Measurements from ENCODE around the gene GAS1. TPM values are rescaled to one million over a fixed set of nuclear protein-coding genes. Genes with fewer than 3 reads are reported as not detected.
A peak's percentile ranks its signal among the peaks of the same experiment; 100 is the strongest.

The GAS1 gene
- total RNA-seq, 1 donor from 2014 or later = 21.8 TPM

DNA sequence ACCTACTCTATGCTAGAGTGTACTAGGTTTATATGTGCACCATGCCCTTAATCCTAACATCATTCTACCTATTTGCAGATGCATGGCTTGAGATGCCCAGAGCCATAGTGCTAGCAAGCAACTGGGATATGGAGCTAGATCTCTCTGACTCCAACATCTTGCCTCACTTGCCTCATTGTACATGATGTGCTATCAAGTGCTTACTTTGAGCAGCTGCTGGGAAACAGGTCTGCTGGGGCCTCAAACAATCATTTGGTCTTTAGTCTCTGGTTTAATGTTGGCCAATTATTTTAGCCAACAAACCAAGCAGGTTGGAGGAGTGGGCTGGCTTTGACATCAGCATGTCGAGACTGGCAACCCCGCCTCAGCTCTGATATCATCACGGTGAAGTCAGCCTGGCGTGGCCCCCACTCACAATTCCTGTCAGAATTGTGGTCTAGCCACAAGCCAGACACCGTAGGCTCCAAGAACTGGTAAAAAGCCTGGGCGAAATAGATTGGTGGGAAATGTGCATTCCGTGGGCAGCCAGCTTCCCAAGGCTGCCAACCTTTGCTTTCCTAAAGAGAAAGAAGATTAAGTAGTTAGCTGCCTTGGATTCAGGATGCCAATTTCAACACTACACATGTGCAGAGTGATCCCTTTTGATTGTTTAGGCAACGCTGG is 21.1 kb upstream of the GAS1 start:
- no peak for ATAC-seq (ENCODE audit: poor library complexity)
- peak; percentile 40 for DNase-seq
- intact Hi-C loops (cut with DNase I) = no loop called here

DNA sequence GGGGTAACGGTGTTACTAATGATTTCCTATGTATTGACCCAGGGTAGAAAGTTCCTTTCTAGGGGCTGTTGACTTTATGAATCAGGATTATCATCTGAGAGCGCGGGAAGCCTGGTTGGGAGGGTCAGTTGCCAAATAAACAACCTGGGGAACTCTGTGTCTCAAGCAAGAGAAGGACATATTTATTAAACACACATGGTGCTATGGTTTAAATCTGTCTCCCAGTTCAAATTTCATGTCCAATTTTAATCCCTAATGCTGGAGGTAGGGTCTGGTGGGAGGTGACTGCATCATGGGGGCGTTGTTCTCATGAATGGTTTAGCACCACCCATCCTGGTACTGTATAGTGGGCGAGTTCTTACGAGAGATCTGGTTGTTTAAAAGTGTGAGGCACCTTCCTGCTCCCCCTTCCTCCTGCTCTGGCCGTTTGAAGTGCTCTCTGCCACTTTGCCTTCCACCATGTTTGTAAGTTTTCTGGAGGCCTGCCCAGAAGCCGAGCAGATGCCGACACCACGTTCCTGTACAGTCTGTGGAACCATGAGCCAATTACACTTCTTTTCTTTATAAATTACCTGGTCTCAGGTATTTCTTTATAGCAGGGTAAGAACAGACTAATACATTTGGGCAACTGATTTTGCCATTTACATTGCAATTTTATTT is 19.7 kb upstream of the GAS1 start:
- DNase-seq = no peak
- ATAC-seq (ENCODE audit: poor library complexity) = peak; percentile 72
- intact Hi-C loops (cut with DNase I) = no loop called here

DNA sequence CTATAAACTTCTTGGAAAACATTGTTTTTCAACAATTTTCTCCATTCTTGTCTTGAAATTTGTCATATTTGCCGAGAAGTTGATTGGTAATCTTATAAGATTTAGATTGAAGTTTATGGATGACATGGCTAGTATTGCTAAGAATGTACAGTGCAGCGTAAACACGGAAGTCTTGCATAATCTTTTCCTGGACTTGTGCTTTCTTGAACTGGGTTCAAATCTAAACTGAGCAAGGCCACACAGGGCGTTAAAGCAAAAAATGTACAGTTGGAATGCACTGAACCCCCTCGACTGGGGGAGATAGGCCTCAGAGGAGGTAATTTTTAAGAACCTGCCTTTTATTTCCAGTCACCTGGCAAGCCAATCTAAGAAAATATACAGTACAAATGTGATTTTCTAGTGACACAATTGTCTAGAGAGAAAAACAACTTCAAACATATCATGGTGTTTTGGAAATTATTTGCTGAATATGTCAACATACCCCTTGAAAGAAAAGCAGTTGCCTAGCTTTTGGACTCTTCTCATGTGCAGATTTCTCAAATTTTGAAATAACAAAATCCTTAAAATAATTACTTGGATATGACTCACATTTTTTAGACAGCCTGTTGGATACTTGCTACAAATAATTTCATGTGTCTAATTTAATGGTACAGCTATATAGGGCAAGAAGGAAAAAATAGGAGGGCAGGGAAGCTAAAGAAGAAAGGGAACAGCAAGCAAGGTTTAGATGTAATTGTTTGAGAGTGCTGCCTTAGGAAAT is 18.5 kb upstream of the GAS1 start:
- intact Hi-C loops (cut with DNase I) = no loop called here
- peak; percentile 61 for ATAC-seq (ENCODE audit: poor library complexity)
- DNase-seq = no peak

DNA sequence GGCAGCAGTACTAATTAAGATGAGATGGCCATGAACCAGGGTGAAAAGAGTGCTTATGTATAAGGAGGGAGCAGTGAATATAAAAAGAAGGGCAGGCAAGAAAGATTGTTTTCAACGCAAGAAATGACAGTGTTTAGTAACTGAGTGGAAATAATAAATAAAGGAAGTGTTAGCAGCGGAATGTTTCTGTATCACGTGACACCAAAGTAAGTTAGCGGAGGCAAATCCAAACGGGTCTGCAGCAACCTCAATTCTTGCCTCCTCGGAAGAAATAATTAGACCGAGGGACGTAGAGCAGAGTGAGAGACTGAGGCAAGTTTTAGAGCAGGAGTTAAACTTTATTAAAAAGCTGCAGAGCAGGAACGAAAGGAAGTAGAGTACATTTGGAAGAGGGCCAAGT is 15.4 kb upstream of the GAS1 start:
- DNase-seq (no peak), ATAC-seq (ENCODE audit: poor library complexity) (no peak)
- intact Hi-C loops (cut with DNase I) = no loop called here

DNA sequence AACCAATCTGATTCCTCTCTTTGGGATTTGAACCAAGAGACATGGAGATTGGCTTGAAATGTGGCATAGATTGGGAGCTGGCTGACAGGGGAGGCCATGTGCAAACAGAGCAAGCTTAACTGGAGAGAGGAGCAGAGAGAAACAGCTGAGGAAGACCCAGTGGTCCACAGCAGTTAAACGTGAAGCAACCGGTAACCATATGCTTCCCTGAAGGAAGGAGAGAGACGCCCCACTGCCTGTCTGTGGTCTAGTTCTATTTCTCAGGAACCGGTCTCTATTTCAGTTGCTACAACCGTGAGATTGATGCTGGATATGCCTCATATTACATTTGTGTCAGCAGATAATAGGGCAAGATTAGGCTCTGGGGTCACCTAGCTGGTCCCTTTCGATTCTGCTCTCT is 13.6 kb upstream of the GAS1 start:
- DNase-seq (no peak), ATAC-seq (ENCODE audit: poor library complexity) (no peak)
- intact Hi-C loops (cut with DNase I) = no loop called here

DNA sequence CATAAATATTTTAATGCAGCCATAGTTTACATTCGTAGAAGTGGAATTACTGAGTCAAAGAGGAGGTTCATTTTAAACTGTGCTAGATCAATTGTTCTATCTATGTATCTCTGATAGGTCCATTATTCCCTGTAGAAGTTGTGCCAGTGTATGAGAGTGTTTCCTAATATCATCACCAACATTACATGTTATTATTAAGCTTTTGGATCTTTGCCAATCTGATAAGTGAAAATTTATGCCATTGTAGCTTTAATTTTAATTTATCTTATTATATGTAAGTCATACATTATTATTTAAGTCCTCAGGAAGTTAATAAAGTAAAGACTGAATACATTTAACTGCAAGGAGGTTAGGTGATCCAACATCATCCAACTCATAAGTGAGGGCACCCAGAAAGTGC is 10.9 kb upstream of the GAS1 start:
- intact Hi-C loops (cut with DNase I) = loop anchor here (10.0 kb wide), 1 partner anchor 67 kb away; no protein-coding TSS in a partner anchor
- ATAC-seq (ENCODE audit: poor library complexity) = no peak
- DNase-seq = no peak

DNA sequence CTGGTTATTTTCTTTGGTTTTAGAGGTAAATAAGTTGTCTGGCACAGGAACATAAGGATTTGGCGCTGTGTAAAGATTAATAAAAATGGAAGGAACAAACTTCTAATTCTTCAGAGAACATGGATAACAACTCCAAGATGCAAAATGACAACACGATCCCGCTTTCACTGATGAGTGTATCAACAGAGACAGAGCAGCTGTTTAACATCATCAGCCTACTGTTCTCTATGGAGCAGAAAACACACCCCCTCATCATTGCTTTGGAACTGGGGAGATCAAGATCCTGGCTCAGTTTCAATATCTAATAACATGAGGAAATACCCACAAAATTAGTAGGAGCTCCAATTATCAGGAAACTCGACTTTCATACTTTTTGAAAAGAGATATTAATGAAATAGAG is 8.3 kb upstream of the GAS1 start:
- no peak for DNase-seq
- intact Hi-C loops (cut with DNase I) = loop anchor here (10.0 kb wide), 1 partner anchor 69 kb away; no protein-coding TSS in a partner anchor
- ATAC-seq (ENCODE audit: poor library complexity) = peak; percentile 62

DNA sequence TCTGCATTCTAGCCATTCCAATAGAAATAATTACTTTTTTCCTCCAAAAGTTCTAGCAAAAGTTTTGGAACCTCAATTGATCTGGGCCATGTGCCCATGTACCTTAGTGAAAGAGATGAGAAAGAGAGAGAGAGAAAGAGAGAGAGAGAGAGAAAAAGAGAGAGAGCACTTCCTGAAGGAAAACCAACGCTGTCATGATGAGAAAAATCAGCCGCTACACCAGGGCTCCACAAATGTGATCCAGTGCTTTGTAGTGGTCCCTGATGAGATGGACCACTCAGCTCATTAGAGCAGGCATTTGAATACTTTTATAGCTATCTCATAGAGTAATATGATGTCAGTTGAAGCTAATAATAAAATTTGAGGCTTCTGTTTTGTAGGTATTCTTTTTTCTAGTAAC is 7.7 kb upstream of the GAS1 start:
- ATAC-seq (ENCODE audit: poor library complexity) = no peak
- intact Hi-C loops (cut with DNase I) = loop anchor here (10.0 kb wide), 1 partner anchor 70 kb away; no protein-coding TSS in a partner anchor
- DNase-seq = no peak

DNA sequence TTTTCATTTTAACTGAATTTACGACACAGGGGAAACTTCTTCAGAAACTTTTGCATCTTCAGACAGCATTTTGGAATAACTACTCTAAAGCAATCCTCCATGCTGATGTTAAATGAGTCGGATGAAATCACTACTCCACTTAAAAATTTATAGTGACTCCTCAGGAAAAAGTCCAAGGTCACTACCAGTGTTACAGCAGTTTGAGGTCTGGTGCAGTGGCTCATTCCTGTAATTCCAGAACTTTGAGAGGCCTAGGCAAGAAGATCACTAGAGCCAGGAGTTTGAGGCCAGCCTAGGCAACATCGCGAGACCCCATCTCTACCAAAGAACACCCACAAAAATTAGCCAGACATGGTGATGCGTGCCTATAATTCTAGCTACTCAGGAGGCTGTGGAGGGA is 5.9 kb upstream of the GAS1 start:
- intact Hi-C loops (cut with DNase I) = loop anchor here (10.0 kb wide), 1 partner anchor 72 kb away; no protein-coding TSS in a partner anchor
- no peak for DNase-seq
- no peak for ATAC-seq (ENCODE audit: poor library complexity)

DNA sequence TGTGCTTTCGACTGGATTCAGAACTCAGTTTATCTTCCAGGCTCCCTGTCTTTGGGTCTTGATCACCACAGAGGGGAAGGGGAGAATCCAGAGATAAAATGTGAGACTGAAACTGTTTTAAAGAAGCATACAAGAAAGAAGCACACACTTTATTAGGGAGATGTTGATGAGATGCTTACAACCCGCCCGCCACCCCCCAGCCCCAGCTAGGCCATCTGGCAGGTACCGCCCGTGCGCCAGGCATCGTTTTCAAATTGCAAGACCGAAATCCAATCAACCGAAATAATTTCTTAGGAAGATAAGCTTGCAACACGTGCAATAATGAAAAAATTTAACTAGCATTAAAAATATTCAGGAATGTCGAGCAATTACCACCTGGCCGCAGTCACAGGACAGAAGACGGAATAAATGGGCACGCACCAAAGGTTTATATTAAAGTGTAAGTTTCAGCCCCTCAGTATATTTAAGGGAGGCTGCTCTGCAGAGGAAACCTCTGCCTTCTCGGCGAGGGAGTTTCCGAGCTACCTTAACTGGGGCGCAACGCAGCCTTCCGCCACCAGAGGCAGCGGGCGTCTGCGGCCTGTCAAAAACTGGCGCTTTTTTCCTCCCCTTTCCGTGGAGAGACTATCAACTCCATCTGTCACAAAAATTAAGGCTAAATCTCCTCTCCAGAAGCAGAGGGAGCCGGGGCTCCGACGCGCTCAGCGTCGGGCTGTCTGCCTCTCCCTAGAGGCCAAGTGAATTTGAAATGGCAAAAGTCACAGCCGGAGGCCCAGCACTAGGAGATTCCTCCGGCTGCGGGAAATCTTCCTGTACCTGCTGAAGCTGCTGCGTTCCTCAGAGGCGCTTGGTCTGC is 996 bp upstream of the GAS1 start:
- peak; percentile 83 for ATAC-seq (ENCODE audit: poor library complexity)
- intact Hi-C loops (cut with DNase I) = loop anchor here (5.0 kb wide), 1 partner anchor 461 kb away; no protein-coding TSS in a partner anchor
- DNase-seq = peak; percentile 88

DNA sequence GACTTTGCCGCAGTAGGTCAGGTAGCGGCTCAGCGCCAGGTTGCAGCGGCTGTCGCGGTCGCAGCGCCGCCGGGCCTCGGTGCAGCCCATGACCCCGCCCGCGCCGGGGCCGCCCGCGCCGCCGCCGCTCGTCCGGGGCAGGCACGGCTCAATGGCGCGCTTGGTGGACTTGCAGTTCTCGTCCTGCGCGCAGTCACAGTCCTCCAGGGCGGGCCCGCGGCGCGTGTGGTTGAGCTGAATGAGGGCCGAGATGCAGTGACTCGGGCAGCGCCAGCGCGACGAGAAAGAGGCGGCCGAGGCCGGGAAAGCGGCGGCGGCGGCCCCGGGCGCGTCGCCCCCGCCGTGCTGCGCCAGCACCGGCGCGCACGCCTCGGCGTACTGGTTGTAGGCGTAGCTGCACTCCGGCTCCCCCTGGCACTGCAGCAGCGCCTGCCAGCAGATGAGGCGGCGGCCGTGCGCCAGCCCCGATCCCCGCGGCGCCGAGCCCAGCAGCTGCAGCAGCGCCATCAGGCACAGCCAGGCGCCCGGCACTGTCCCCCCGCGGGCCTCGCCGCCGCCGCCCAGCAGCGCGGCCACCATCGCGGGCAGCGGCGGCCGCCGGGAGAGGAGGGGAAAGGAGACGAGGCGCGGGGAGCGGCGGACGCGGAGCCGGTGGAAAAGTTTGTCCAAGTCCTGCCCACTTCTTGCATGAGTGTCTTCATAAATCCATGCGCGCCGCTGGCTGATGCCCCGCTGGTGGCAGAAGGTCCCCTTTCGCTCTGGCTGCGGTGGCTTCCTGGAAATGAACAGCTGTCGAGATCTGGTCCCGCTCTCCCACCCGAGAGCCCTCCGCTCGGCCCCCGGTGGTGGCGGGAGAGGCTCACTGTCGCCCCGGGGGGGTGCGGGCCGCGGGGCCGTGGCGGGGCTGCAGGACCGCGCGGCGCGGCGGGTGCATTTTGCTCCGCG is 833 bp downstream of the GAS1 start:
- DNase-seq = peak; percentile 82
- intact Hi-C loops (cut with DNase I) = loop anchor here (5.0 kb wide), 1 partner anchor 459 kb away; no protein-coding TSS in a partner anchor
- peak; percentile 38 for ATAC-seq (ENCODE audit: poor library complexity)

DNA sequence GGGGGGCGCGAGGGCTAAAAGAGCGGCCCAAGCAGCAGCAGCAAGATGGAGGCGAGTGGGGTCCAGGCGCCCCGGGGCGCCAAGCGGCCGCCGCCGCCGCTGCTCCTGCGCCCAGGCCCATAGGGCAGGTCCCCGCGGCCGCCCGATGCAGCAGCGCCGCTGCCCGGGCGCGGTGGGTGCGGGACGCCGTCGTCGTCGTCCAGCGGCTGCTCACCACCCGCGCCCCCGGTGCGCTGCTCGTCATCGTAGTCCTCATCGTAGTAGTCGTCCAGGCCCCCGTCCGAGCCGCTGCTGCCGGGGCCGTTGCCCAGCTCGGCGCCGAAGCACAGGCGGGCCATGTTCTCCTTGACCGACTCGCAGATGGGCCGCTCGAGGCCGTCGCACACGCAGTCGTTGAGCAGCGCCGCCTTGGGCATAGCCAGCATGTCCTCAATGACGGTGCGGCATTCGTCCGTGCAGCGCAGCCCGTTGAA is 1.5 kb downstream of the GAS1 start:
- peak; percentile 3 for ATAC-seq (ENCODE audit: poor library complexity)
- DNase-seq = peak; percentile 56
- intact Hi-C loops (cut with DNase I) = loop anchor here (5.0 kb wide), 1 partner anchor 458 kb away; no protein-coding TSS in a partner anchor

DNA sequence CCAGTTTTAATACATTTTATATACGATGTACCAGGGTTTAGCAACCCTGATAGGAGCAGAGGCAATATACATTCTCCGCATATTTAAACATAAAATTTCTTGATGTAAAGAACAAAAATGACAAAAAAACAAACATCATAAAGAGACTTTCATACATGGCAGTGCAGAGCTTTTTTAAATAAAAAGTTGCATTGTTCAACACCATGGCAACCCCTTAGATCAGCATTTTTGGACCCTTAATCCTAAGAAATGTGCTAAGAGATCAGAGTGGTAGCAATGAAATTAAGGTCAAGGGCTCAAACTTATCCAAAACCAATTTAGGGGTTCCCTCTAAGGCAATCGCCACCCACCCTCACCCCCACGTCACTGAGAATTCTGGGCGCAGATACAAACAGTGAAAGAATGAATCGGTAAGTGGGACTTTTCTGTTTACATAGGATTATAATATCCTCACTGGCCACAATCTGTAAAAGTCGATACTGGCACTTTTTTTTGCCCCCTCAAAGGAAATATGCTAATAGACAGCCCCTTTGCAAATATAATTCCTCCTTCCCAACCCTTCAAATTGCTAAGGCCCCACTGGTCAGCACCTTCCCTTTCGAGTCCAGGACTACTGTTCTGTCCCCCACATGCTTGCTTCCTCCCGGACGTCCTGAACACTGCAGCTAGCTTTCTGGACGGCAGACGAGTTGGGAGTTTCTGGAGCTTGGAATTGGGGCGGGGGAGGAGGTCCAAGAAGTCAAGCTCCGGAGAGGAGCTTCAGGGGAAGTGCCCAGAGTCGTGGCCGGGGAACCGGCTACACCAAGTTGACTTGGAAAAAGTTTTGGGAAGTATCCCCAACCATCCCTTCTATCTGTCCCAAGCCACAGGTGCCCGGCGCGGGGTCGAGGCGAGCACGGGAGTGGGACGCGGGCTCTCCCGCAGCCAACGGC is 2.2 kb downstream of the GAS1 start:
- peak; percentile 46 for DNase-seq
- ATAC-seq (ENCODE audit: poor library complexity) = no peak
- intact Hi-C loops (cut with DNase I) = loop anchor here (5.0 kb wide), 1 partner anchor 458 kb away; no protein-coding TSS in a partner anchor

DNA sequence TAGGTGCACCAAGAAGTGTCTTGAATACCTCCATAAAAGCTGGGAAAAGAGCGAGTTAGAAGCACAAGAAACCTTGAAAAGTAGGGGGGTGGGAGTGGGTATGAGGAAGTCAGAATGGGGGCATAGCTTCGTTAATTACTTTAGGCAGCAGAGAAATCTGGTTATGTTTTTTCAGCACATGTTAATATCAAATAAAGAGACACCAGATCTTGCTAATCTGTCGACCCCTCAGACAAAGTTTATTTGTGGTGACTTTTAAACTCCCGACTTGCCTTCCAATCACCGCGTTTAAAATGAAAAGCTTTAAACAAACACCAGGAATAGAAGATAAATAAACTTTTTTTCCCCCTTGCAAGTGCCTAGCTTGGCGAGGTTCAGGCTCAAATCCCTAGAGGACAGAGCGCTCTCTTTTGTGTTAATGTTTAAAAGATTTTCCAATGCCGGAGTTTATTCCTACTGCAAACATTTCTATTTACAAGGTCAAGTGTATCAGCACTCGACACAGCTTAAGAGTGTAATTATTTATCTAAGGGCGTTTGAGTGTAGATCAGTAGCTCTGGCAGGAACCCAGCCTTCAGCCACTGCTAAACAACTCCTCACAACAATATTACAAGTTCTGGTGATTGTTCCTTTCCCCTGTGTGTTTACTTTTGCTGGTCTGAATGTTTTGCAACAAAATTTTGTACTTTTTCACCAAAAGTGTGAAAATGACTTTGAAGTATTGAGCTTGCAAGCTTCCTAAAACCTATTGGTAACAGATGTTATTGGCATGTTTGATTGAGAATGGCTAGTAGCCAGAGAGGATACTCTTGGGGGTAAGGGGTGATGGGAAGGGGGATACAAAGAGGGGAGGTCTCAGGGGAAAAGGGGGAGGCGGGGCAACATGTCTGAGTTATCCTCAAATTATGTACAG is 3.8 kb downstream of the GAS1 start:
- intact Hi-C loops (cut with DNase I) = no loop called here
- DNase-seq (no peak), ATAC-seq (ENCODE audit: poor library complexity) (no peak)

All from Right ventricle myocardium superior (tissue), 1 donor.